Endometrium (tissue), 2 donors: Measurements from ENCODE around the gene SHISA3.

Experiments used
- FAIRE-seq: peaks from 2 replicates; lab custom pipeline; 2012; peaks lifted over from hg19 to GRCh38; lab: Jason Lieb, UNC
- donor health status: control.
- donor health status: control.

The SHISA3 gene

GRCh38 chr4:42446823-42447222 is 49.5 kb downstream of the SHISA3 start:
- no peak for FAIRE-seq
